HEK293 (cell line): ENCODE data around the gene OSBP.

Experiments
- HOXA7 ChIP-seq: sonication (generic); formaldehyde crosslinking; IDR thresholded peaks from 2 replicates; pipeline ENCODE4 v1.8.1; 2022; ENCODE audit warnings: missing genetic modification reagents, borderline replicate concordance
- ZNF174 ChIP-seq: fragments of 450-650 bp; formaldehyde crosslinking; IDR thresholded peaks from 2 replicates; pipeline ENCODE4 v1.5.0; 2017; ENCODE audit warnings: missing biosample characterization, mild to moderate bottlenecking, missing genetic modification characterization
- ZNF239 ChIP-seq: fragments of 450-650 bp; formaldehyde crosslinking; IDR thresholded peaks from 2 replicates; pipeline ENCODE4 v1.5.1; 2016; ENCODE audit warnings: missing biosample characterization, missing genetic modification characterization
- ZNF292 ChIP-seq: fragments of 450-650 bp; formaldehyde crosslinking; IDR thresholded peaks from 2 replicates; pipeline ENCODE4 v1.5.1; 2016; ENCODE audit warnings: low read depth, missing biosample characterization, missing genetic modification characterization, borderline replicate concordance
- ZNF558 ChIP-seq: fragments of 450-650 bp; formaldehyde crosslinking; IDR thresholded peaks from 2 replicates; pipeline ENCODE4 v1.5.1; 2016; ENCODE audit warnings: missing biosample characterization, missing genetic modification characterization
- ZSCAN30 ChIP-seq: fragments of 450-650 bp; IDR thresholded peaks from 2 replicates; pipeline ENCODE4 v1.5.1; 2018; ENCODE audit warnings: missing biosample characterization, mild to moderate bottlenecking, missing genetic modification characterization, moderate library complexity
- TF ChIP-seq, protein P1 (sequence below): fragments of 450-650 bp; formaldehyde crosslinking; IDR thresholded peaks from 2 replicates; pipeline ENCODE4 v1.5.1; 2016; ENCODE audit warnings: missing biosample characterization, missing genetic modification characterization
- TF ChIP-seq, protein P2 (sequence below): fragments of 450-650 bp; formaldehyde crosslinking; IDR thresholded peaks from 2 replicates; pipeline ENCODE4 v1.5.1; 2016; ENCODE audit warnings: missing biosample characterization, missing genetic modification characterization
- TF ChIP-seq, protein P3 (sequence below): fragments of 450-650 bp; formaldehyde crosslinking; IDR thresholded peaks from 2 replicates; pipeline ENCODE4 v1.5.1; 2017; ENCODE audit warnings: missing biosample characterization, missing genetic modification characterization
- TF ChIP-seq, protein P4 (sequence below): fragments of 450-650 bp; formaldehyde crosslinking; IDR thresholded peaks from 2 replicates; pipeline ENCODE4 v1.5.1; 2016; ENCODE audit warnings: missing biosample characterization, missing genetic modification characterization, low read depth

DNA sequence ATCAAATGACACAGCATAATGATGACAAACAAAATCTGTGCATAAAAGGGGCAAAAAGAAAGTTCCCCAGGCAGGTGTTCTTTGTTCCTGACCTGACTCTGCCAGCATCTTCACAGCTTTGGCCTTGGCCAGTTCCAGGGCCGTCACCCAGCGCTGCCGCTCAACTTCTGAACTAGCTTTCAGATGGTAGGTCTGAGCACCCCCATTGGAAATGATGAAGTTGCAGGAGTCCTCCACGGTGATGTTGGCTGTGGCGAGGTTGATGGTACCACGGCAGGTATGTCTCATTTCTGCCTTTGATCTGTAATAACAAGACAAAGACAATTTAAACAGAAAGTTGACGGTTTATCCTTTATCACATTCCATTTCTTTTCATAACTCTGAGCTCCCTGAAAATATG, 5.3 kb downstream of the OSBP start:
- TF ChIP-seq, protein P1, sequence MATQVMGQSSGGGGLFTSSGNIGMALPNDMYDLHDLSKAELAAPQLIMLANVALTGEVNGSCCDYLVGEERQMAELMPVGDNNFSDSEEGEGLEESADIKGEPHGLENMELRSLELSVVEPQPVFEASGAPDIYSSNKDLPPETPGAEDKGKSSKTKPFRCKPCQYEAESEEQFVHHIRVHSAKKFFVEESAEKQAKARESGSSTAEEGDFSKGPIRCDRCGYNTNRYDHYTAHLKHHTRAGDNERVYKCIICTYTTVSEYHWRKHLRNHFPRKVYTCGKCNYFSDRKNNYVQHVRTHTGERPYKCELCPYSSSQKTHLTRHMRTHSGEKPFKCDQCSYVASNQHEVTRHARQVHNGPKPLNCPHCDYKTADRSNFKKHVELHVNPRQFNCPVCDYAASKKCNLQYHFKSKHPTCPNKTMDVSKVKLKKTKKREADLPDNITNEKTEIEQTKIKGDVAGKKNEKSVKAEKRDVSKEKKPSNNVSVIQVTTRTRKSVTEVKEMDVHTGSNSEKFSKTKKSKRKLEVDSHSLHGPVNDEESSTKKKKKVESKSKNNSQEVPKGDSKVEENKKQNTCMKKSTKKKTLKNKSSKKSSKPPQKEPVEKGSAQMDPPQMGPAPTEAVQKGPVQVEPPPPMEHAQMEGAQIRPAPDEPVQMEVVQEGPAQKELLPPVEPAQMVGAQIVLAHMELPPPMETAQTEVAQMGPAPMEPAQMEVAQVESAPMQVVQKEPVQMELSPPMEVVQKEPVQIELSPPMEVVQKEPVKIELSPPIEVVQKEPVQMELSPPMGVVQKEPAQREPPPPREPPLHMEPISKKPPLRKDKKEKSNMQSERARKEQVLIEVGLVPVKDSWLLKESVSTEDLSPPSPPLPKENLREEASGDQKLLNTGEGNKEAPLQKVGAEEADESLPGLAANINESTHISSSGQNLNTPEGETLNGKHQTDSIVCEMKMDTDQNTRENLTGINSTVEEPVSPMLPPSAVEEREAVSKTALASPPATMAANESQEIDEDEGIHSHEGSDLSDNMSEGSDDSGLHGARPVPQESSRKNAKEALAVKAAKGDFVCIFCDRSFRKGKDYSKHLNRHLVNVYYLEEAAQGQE, result no peak
- TF ChIP-seq, protein P2, sequence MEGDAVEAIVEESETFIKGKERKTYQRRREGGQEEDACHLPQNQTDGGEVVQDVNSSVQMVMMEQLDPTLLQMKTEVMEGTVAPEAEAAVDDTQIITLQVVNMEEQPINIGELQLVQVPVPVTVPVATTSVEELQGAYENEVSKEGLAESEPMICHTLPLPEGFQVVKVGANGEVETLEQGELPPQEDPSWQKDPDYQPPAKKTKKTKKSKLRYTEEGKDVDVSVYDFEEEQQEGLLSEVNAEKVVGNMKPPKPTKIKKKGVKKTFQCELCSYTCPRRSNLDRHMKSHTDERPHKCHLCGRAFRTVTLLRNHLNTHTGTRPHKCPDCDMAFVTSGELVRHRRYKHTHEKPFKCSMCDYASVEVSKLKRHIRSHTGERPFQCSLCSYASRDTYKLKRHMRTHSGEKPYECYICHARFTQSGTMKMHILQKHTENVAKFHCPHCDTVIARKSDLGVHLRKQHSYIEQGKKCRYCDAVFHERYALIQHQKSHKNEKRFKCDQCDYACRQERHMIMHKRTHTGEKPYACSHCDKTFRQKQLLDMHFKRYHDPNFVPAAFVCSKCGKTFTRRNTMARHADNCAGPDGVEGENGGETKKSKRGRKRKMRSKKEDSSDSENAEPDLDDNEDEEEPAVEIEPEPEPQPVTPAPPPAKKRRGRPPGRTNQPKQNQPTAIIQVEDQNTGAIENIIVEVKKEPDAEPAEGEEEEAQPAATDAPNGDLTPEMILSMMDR (tag by site-specific recombination), result no peak
- TF ChIP-seq ZNF239 (tag by site-specific recombination) (no peak), ZSCAN30 (no peak), ZNF174 (tag by site-specific recombination) (no peak), HOXA7 (CRISPR knock-in tag) (no peak), ZNF292 (tag by site-specific recombination) (no peak), ZNF558 (tag by site-specific recombination) (no peak)
- TF ChIP-seq, protein P3, sequence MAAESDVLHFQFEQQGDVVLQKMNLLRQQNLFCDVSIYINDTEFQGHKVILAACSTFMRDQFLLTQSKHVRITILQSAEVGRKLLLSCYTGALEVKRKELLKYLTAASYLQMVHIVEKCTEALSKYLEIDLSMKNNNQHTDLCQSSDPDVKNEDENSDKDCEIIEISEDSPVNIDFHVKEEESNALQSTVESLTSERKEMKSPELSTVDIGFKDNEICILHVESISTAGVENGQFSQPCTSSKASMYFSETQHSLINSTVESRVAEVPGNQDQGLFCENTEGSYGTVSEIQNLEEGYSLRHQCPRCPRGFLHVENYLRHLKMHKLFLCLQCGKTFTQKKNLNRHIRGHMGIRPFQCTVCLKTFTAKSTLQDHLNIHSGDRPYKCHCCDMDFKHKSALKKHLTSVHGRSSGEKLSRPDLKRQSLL (tag by site-specific recombination), result no peak
- TF ChIP-seq, protein P4, sequence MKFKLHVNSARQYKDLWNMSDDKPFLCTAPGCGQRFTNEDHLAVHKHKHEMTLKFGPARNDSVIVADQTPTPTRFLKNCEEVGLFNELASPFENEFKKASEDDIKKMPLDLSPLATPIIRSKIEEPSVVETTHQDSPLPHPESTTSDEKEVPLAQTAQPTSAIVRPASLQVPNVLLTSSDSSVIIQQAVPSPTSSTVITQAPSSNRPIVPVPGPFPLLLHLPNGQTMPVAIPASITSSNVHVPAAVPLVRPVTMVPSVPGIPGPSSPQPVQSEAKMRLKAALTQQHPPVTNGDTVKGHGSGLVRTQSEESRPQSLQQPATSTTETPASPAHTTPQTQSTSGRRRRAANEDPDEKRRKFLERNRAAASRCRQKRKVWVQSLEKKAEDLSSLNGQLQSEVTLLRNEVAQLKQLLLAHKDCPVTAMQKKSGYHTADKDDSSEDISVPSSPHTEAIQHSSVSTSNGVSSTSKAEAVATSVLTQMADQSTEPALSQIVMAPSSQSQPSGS (tag by site-specific recombination), result no peak
